WTC11 (cell line): ENCODE data around the gene OSBPL10.

ENCODE experiments used
- CBFB ChIP-seq: sonication (generic); formaldehyde crosslinking; IDR thresholded peaks from 2 replicates; pipeline ENCODE4 v1.8.1; 2022; ENCODE audit warnings: mild to moderate bottlenecking, low read depth, missing genetic modification reagents
- CTCF ChIP-seq: fragments of 200-600 bp; IDR thresholded peaks from 2 replicates; pipeline ENCODE4 v1.8.0; 2022; ENCODE audit warnings: antibody characterized with exemption
- E2F4 ChIP-seq: sonication (generic); formaldehyde crosslinking; IDR thresholded peaks from 2 replicates; pipeline ENCODE4 v1.8.1; 2022; ENCODE audit warnings: low read depth, mild to moderate bottlenecking, moderate library complexity, missing genetic modification reagents, borderline replicate concordance
- ELF4 ChIP-seq: sonication (generic); formaldehyde crosslinking; IDR thresholded peaks from 2 replicates; pipeline ENCODE4 v1.8.1; 2022; ENCODE audit warnings: low read depth, mild to moderate bottlenecking, moderate library complexity, missing genetic modification reagents
- IRF1 ChIP-seq: sonication (generic); formaldehyde crosslinking; IDR thresholded peaks from 2 replicates; pipeline ENCODE4 v1.8.0; 2023; ENCODE audit warnings: missing genetic modification reagents
- MAX ChIP-seq: sonication (generic); formaldehyde crosslinking; IDR thresholded peaks from 2 replicates; pipeline ENCODE4 v1.8.0; 2022; ENCODE audit warnings: mild to moderate bottlenecking, missing genetic modification reagents
- MXD4 ChIP-seq: fragments of 250-450 bp; sonication (Bioruptor Pico); IDR thresholded peaks from 2 replicates; pipeline ENCODE4 v1.8.0; 2021; ENCODE audit warnings: mild to moderate bottlenecking, moderate library complexity, borderline replicate concordance
- MYBL2 ChIP-seq: sonication (generic); formaldehyde crosslinking; IDR thresholded peaks from 2 replicates; pipeline ENCODE4 v1.8.1; 2023; ENCODE audit warnings: mild to moderate bottlenecking, moderate library complexity, missing genetic modification reagents
- STAT6 ChIP-seq: sonication (generic); formaldehyde crosslinking; conservative IDR thresholded peaks from 2 replicates; pipeline ENCODE4 v1.8.1; 2023; ENCODE audit warnings: mild to moderate bottlenecking, low read depth, missing genetic modification reagents, moderate library complexity
- USF2 ChIP-seq: sonication (generic); formaldehyde crosslinking; IDR thresholded peaks from 2 replicates; pipeline ENCODE4 v1.8.1; 2023; ENCODE audit warnings: mild to moderate bottlenecking, missing genetic modification reagents, moderate library complexity
- ZNF121 ChIP-seq: sonication (generic); formaldehyde crosslinking; IDR thresholded peaks from 2 replicates; pipeline ENCODE4 v1.8.0; 2023; ENCODE audit warnings: missing genetic modification reagents
- ZNF138 ChIP-seq: sonication (generic); formaldehyde crosslinking; conservative IDR thresholded peaks from 2 replicates; pipeline ENCODE4 v1.8.1; 2022; ENCODE audit warnings: mild to moderate bottlenecking, moderate library complexity, missing genetic modification reagents
- ZNF263 ChIP-seq: sonication (generic); formaldehyde crosslinking; IDR thresholded peaks from 2 replicates; pipeline ENCODE4 v1.8.1; 2022; ENCODE audit warnings: low read depth, mild to moderate bottlenecking, moderate library complexity, missing genetic modification reagents
- ZNF423 ChIP-seq: fragments of 250-450 bp; sonication (Bioruptor Pico); IDR thresholded peaks from 2 replicates; pipeline ENCODE4 v2.1.2; 2022; ENCODE audit warnings: mild to moderate bottlenecking, moderate library complexity

- no peak for TF ChIP-seq CTCF
- no peak for TF ChIP-seq MAX (CRISPR knock-in tag)
- no peak for TF ChIP-seq IRF1 (CRISPR knock-in tag)
- no peak for TF ChIP-seq ZNF138 (CRISPR knock-in tag)
- no peak for TF ChIP-seq STAT6 (CRISPR knock-in tag)
- no peak for TF ChIP-seq ZNF263 (CRISPR knock-in tag)
- no peak for TF ChIP-seq ZNF423 (CRISPR knock-in tag)
- TF ChIP-seq USF2 (CRISPR knock-in tag), result no peak
- no peak for TF ChIP-seq CBFB (CRISPR knock-in tag)
- no peak for TF ChIP-seq MXD4 (CRISPR knock-in tag)
- TF ChIP-seq ZNF121, result no peak
- no peak for TF ChIP-seq MYBL2 (CRISPR knock-in tag)
- no peak for TF ChIP-seq E2F4
- no peak for TF ChIP-seq ELF4 (CRISPR knock-in tag)
Observed at GRCh38 chr3:31705736-31706135, 275.3 kb downstream of the OSBPL10 start.
